ENCODE measurements around the gene ENOX1. TPM values are rescaled to one million over a fixed set of nuclear protein-coding genes. Genes with fewer than 3 reads are reported as not detected.

Gene ENOX1
- total and polyA plus RNA-seq, 2 of the 8 experiments (the other 6 are each of a cell fraction or from before 2014, with no cell fraction given) = 0.23 to 0.37 TPM

GRCh38 chr13:43293986-43294385 is 492.8 kb downstream of the ENOX1 start:
- Histone ChIP-seq H3K4me2 (ENCODE audit: insufficient read depth in 1 of 2, low read depth in 2 of 2, low read length in 2 of 2) (no peak overlapping the region), H2BK15ac (ENCODE audit: low read length) (no peak overlapping the region), H2BK120ac (replicated peaks; ENCODE audit: low read depth, low read length) (no peak overlapping the region), H3K4me1 (replicated peaks in 1 of 4; ENCODE audit: control insufficient read depth in 3 of 4, insufficient read depth in 4 of 4, low read length in 3 of 4) (0 out of 7 replicates have a peak, but pooled peaks cover 0 to 2% (median 0%) of the 10 kb centered on the region in 4 experiments), H3K23ac (ENCODE audit: insufficient read length) (no peak overlapping the region), H3K36me3 (ENCODE audit: control insufficient read depth in 2 of 4, insufficient read depth in 4 of 4, low read length in 3 of 4) (no peaks in the 10 kb centered on the region), H3K79me2 (ENCODE audit: control insufficient read depth in 1 of 2, insufficient read depth in 2 of 2, low read length in 2 of 2) (no peaks in the 10 kb centered on the region), H3K18ac (ENCODE audit: extremely low read depth, low read length) (no peak overlapping the region), H4K8ac (ENCODE audit: extremely low read depth, insufficient read depth, low read length) (no peak overlapping the region), H3K4ac (replicated peaks; ENCODE audit: insufficient read length, low read depth, low read length) (no peak overlapping the region), H3K23me2 (ENCODE audit: low read depth, low read length) (peaks cover 9% of the 10 kb centered on the region; the same call in 1 of the 2 replicates), H4K5ac (ENCODE audit: insufficient read length, low read depth, low read length) (no peak overlapping the region), H2AK5ac (ENCODE audit: low read depth, low read length) (no peak overlapping the region), H2BK20ac (ENCODE audit: low read length) (no peak overlapping the region), H2BK12ac (ENCODE audit: low read depth, low read length) (no peak overlapping the region), H2AFZ (ENCODE audit: low read length) (no peak overlapping the region), H3K9me3 (ENCODE audit: insufficient read depth in 2 of 2, low read depth in 1 of 2, low read length in 1 of 2) (no peaks in the 10 kb centered on the region), H2BK5ac (ENCODE audit: low read depth, low read length) (no peak overlapping the region), H3K9ac (replicated peaks in 1 of 4; ENCODE audit: extremely low read depth in 1 of 4, low read depth in 3 of 4, low read length in 3 of 4) (no peak overlapping the region), H3K14ac (ENCODE audit: insufficient read length) (no peak overlapping the region), H4K20me1 (replicated peaks in 1 of 2; ENCODE audit: control insufficient read depth in 1 of 2, insufficient read depth in 2 of 2, low read length in 2 of 2) (no peaks in the 10 kb centered on the region), H4K91ac (replicated peaks; ENCODE audit: insufficient read length, low read length) (no peak overlapping the region), H3K4me3 (ENCODE audit: extremely low read depth in 1 of 4, insufficient read depth in 2 of 4, low read depth in 3 of 4, low read length in 4 of 4) (no peak overlapping the region), H3K27ac (ENCODE audit: low read depth, low read length) (no peak overlapping the region), H3K79me1 (ENCODE audit: low read depth, low read length) (no peaks in the 10 kb centered on the region), H3K56ac (replicated peaks; ENCODE audit: insufficient read length, low read depth, low read length) (no peak overlapping the region), H3K27me3 (replicated peaks in 1 of 4; ENCODE audit: control insufficient read depth in 3 of 4, extremely low read depth in 1 of 4, insufficient read depth in 3 of 4, low read length in 3 of 4) (no peaks in the 10 kb centered on the region)
- WGBS, 2 experiments (ENCODE audit: extremely low coverage in 1 of 2, insufficient coverage in 1 of 2, insufficient read length in 1 of 2, insufficient replicate concordance in 2 of 2, low coverage in 1 of 2, low lambda C conversion rate in 2 of 2, missing lambda C conversion rate in 1 of 2) = 98% methylated on average over 3 of the region's 3 CpGs; no CpG with 5 or more reads in 1 of the 2 experiments
- FAIRE-seq (no peak), DNase-seq (ENCODE audit: low read depth in 1 of 2, low spot score in 2 of 2) (no peak)
- CTCF ChIA-PET (ENCODE audit: partially characterized antibody) = interaction anchor here (0.6 kb wide), 1 partner anchor 63 kb away, joined by 3 read pairs; no protein-coding TSS in a partner anchor
- POLR2A ChIA-PET (ENCODE audit: partially characterized antibody) = no interaction called here
- no peak for TF ChIP-seq BCL11A (IDR thresholded peaks at IDR 0.05; ENCODE audit: low read depth in 2 of 2, low read length in 2 of 2)
- TF ChIP-seq SP1 (IDR thresholded peaks at IDR 0.05; ENCODE audit: low read depth, low read length) = no peak
- no peak for TF ChIP-seq RNF2 (IDR thresholded peaks at IDR 0.05; ENCODE audit: borderline replicate concordance, low read depth, low read length, missing control alignments, poor library complexity, severe bottlenecking)
- no peak for TF ChIP-seq CBX8 (IDR thresholded peaks at IDR 0.05; ENCODE audit: borderline replicate concordance, low read depth, low read length)
- no peak for TF ChIP-seq CTCF (IDR thresholded peaks at IDR 0.05; ENCODE audit: control extremely low read depth in 1 of 3, insufficient read depth in 1 of 3, low read depth in 1 of 3, low read length in 3 of 3)
- no peak for TF ChIP-seq MAX (IDR thresholded peaks at IDR 0.05)
- TF ChIP-seq KDM1A (IDR thresholded peaks at IDR 0.05; ENCODE audit: borderline replicate concordance, low read length) = no peak
- no peak for TF ChIP-seq RAD21 (IDR thresholded peaks at IDR 0.05 in 1 of 2, conservative IDR thresholded peaks at IDR 0.05 in 1 of 2; ENCODE audit: low read depth in 2 of 2, low read length in 2 of 2)
- no peak for TF ChIP-seq JUND (IDR thresholded peaks at IDR 0.05; ENCODE audit: low read length)
- no peak for TF ChIP-seq MAFK (IDR thresholded peaks at IDR 0.05; ENCODE audit: low read depth, low read length)
- no peak for TF ChIP-seq BRCA1 (IDR thresholded peaks at IDR 0.05; ENCODE audit: low read depth, low read length)

Data from H1 (cell line).